ENCODE data around the gene OPRD1. TPM values are rescaled to one million over a fixed set of nuclear protein-coding genes. Genes with fewer than 3 reads are reported as not detected.

The OPRD1 gene
- total and polyA plus RNA-seq, 2 donors (not counting 1 experiment from before 2014, with no cell fraction given): not detected

DNA sequence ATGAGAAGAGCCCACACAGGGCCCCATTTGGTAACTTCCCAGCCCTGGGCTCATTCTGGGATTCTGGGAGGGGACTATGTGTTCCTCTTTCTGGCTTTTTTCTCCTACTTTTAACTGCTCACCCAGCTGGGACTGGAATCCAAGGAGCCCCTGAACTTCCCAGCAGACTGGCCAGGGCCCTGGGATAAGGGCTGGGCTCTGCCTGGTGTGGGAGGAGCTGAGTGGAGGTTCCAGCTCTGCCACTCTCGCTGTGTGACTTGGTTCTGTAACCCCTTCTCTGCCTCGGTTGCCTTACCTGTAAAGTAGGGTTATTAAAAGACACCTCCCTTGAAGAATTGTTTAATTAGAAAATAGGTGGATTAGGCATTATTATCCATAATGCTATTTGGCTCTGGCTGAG is 82.8 kb downstream of the OPRD1 start:
- peaks cover 45% of the 10 kb centered on the region for H3K4me1 Mint-ChIP-seq
- TF ChIP-seq, protein P1, sequence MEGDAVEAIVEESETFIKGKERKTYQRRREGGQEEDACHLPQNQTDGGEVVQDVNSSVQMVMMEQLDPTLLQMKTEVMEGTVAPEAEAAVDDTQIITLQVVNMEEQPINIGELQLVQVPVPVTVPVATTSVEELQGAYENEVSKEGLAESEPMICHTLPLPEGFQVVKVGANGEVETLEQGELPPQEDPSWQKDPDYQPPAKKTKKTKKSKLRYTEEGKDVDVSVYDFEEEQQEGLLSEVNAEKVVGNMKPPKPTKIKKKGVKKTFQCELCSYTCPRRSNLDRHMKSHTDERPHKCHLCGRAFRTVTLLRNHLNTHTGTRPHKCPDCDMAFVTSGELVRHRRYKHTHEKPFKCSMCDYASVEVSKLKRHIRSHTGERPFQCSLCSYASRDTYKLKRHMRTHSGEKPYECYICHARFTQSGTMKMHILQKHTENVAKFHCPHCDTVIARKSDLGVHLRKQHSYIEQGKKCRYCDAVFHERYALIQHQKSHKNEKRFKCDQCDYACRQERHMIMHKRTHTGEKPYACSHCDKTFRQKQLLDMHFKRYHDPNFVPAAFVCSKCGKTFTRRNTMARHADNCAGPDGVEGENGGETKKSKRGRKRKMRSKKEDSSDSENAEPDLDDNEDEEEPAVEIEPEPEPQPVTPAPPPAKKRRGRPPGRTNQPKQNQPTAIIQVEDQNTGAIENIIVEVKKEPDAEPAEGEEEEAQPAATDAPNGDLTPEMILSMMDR (IDR thresholded peaks at IDR 0.05): no peak
- TF ChIP-seq EZH2 (IDR thresholded peaks at IDR 0.05; ENCODE audit: borderline replicate concordance, insufficient read depth, low read depth, low read length, poor library complexity, severe bottlenecking): no peak
- no CpG with 5 or more reads among the region's 2 CpGs for WGBS (ENCODE audit: insufficient coverage)

GRCh38 chr1:28895896-28896608 is 84.1 kb downstream of the OPRD1 start:
- H3K4me1 ChIP-seq (ENCODE audit: control insufficient read depth in 2 of 2, insufficient read depth in 2 of 2, low read length in 2 of 2): peaks cover 6 to 8% of the 10 kb centered on the region in 2 donors
- intact Hi-C loops (cut with micrococcal nuclease): no loop called here

More for the DNA sequence above, 82.8 kb downstream of the OPRD1 start:
- Histone ChIP-seq H3K79me2 (ENCODE audit: control insufficient read depth, insufficient read depth, low read length) (peaks cover 61% of the 10 kb centered on the region), H3K4me3 (ENCODE audit: control extremely low read depth in 1 of 5, extremely low read depth in 1 of 5, insufficient read depth in 1 of 5, low read depth in 2 of 5, low read length in 4 of 5) (no peak overlapping the region), H3K4me2 (replicated peaks; ENCODE audit: low read depth, low read length, poor library complexity, severe bottlenecking) (no peak overlapping the region), H3K4me1 (ENCODE audit: control insufficient read depth in 2 of 2, insufficient read depth in 2 of 2, low read length in 2 of 2) (peaks cover 6 to 8% of the 10 kb centered on the region in 2 donors), H3K9ac (ENCODE audit: low read length) (no peak overlapping the region), H3K9me3 (ENCODE audit: control extremely low read depth in 1 of 3, control insufficient read depth in 2 of 3, insufficient read depth in 1 of 3, low read length in 2 of 3) (peaks cover 0 to 3% (median 0%) of the 10 kb centered on the region in 3 donors), H3K27me3 (replicated peaks in 1 of 4; ENCODE audit: control extremely low read depth in 1 of 4, control insufficient read depth in 3 of 4, insufficient read depth in 4 of 4, low read length in 3 of 4) (no peaks in the 10 kb centered on the region), H4K20me1 (ENCODE audit: control insufficient read depth, insufficient read depth, low read length, poor library complexity, severe bottlenecking) (no peaks in the 10 kb centered on the region), H2AFZ (ENCODE audit: insufficient read depth, low read depth, low read length, poor library complexity, severe bottlenecking) (no peak overlapping the region), H3K27ac (ENCODE audit: low read length in 2 of 2) (no peak overlapping the region), H3K36me3 (replicated peaks in 1 of 2; ENCODE audit: control extremely low read depth in 1 of 2, control insufficient read depth in 1 of 2, extremely low read depth in 1 of 2, insufficient read depth in 2 of 2, low read length in 1 of 2) (peaks cover 1 to 19% of the 10 kb centered on the region in 2 experiments)
- POLR2A ChIA-PET: no interaction called here
- Mint-ChIP-seq H3K27me3 (no peaks in the 10 kb centered on the region), H3K4me3 (no peak overlapping the region), H3K9me3 (ENCODE audit: insufficient read depth) (no peaks in the 10 kb centered on the region), H3K27ac (no peak overlapping the region)
- ATAC-seq (ENCODE audit: low read depth) (no peak), DNase-seq (no peak)
- CTCF ChIA-PET: interaction anchor here (2.3 to 8.0 kb wide), 3 partner anchors 13 to 139 kb away, joined by 6 to 72 read pairs (median 11); partner anchors contain the start of gene EPB41
- intact Hi-C loops (cut with micrococcal nuclease): no loop called here

More at GRCh38 chr1:28895896-28896608, 84.1 kb downstream of the OPRD1 start:
- TF ChIP-seq, protein P1 (IDR thresholded peaks at IDR 0.05): no peak
- TF ChIP-seq EZH2 (IDR thresholded peaks at IDR 0.05; ENCODE audit: borderline replicate concordance, insufficient read depth, low read depth, low read length, poor library complexity, severe bottlenecking): no peak
- POLR2A ChIA-PET: interaction anchor here (0.6 kb wide), 1 partner anchor 12 kb away, joined by 3 read pairs; no protein-coding TSS in a partner anchor
- Histone ChIP-seq H3K27ac (ENCODE audit: low read length in 2 of 2) (no peak overlapping the region), H3K9ac (ENCODE audit: low read length) (no peak overlapping the region), H3K79me2 (ENCODE audit: control insufficient read depth, insufficient read depth, low read length) (peaks cover 65% of the 10 kb centered on the region), H2AFZ (ENCODE audit: insufficient read depth, low read depth, low read length, poor library complexity, severe bottlenecking) (no peak overlapping the region), H3K9me3 (ENCODE audit: control extremely low read depth in 1 of 3, control insufficient read depth in 2 of 3, insufficient read depth in 1 of 3, low read length in 2 of 3) (peaks cover 0 to 3% (median 0%) of the 10 kb centered on the region in 3 donors), H4K20me1 (ENCODE audit: control insufficient read depth, insufficient read depth, low read length, poor library complexity, severe bottlenecking) (no peaks in the 10 kb centered on the region), H3K4me2 (replicated peaks; ENCODE audit: low read depth, low read length, poor library complexity, severe bottlenecking) (no peak overlapping the region), H3K4me3 (ENCODE audit: control extremely low read depth in 1 of 5, extremely low read depth in 1 of 5, insufficient read depth in 1 of 5, low read depth in 2 of 5, low read length in 4 of 5) (no peak overlapping the region), H3K27me3 (replicated peaks in 1 of 4; ENCODE audit: control extremely low read depth in 1 of 4, control insufficient read depth in 3 of 4, insufficient read depth in 4 of 4, low read length in 3 of 4) (no peaks in the 10 kb centered on the region), H3K36me3 (replicated peaks in 1 of 2; ENCODE audit: control extremely low read depth in 1 of 2, control insufficient read depth in 1 of 2, extremely low read depth in 1 of 2, insufficient read depth in 2 of 2, low read length in 1 of 2) (peaks cover 1 to 19% of the 10 kb centered on the region in 2 experiments)
- no peak for DNase-seq
- Mint-ChIP-seq H3K4me1 (peaks cover 44% of the 10 kb centered on the region), H3K27me3 (no peaks in the 10 kb centered on the region), H3K27ac (peak overlapping the region; percentile 16), H3K4me3 (no peak overlapping the region), H3K9me3 (ENCODE audit: insufficient read depth) (no peaks in the 10 kb centered on the region)
- CTCF ChIA-PET: interaction anchor here (8.0 kb wide), 1 partner anchor 137 kb away, joined by 72 read pairs; no protein-coding TSS in a partner anchor
- WGBS (ENCODE audit: insufficient coverage): no CpG with 5 or more reads among the region's 4 CpGs
- ATAC-seq (ENCODE audit: low read depth): no peak

Data from B cell (primary cell).